NCI-H748 (cell line): ENCODE data around the gene C1QTNF5.

Experiments used
- DNase-seq: peaks from one replicate; lab custom pipeline; 2025; ENCODE audit not compliant: unreplicated experiment; lab: John Stamatoyannopoulos, UW

C1QTNF5 gene

GRCh38 chr11:119338318-119338890 lies 2.3 kb downstream of the C1QTNF5 start:
- DNase-seq, result peak; percentile 60

DNA sequence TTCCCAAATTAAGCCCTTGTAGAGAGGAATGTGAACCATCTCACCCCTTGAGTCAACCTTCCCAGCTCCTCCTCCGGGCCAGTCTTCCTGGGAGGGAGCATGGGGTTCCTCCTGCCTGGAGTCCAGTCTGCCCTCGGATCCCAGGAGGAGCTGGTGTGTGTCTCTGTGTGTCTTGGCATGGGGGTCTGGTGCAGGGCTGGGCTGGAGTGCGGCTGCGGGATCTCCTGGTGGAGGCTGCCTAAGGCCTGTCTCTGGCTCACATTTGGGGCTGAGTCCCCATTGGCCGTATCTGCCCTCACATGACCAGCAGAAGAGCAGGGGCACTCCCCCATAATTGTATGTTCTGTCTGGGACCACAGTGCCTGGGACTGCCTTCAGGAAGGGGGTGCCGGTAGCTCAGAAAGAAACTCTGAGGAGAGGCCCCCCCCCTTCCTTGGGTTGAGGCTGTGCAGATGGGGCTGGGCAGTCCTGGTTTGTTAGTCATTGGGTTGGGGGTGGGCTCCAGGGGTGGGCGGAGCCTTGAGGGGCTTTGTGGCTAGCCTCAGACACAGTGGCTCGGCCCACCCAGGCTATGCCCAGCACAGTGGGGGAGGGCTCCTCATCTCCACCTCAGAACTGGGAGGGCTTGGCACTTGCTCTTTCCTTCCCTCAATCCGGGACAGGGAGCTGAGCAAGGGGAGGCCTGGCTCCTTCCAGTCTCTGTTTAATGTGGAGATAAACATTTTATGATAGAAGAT lies 2.9 kb downstream of the C1QTNF5 start:
- no peak for DNase-seq

- no peak for DNase-seq
Measured at GRCh38 chr11:119336744-119337469, 3.8 kb downstream of the C1QTNF5 start.

GRCh38 chr11:119335655-119336543 lies 4.8 kb downstream of the C1QTNF5 start:
- DNase-seq, result no peak

DNA sequence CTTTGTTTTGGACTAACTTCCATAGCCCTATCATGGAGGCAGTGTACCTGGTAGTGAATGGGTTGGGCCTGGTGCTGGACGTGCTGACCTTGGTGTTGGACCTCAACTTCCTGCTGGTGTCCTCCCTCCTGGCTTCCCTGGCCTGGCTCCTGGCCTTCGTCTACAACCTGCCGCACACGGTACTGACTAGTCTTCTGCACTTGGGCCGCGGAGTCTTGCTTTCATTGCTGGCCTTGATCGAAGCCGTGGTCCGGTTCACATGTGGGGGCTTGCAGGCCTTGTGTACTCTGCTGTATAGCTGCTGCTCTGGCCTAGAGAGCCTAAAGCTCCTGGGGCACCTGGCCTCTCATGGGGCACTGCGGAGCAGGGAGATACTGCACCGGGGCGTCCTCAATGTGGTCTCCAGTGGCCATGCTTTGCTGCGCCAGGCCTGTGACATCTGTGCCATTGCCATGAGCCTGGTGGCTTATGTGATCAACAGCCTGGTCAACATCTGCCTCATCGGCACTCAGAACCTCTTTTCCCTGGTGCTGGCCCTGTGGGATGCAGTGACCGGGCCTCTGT lies 5.5 kb downstream of the C1QTNF5 start:
- no peak for DNase-seq

DNA sequence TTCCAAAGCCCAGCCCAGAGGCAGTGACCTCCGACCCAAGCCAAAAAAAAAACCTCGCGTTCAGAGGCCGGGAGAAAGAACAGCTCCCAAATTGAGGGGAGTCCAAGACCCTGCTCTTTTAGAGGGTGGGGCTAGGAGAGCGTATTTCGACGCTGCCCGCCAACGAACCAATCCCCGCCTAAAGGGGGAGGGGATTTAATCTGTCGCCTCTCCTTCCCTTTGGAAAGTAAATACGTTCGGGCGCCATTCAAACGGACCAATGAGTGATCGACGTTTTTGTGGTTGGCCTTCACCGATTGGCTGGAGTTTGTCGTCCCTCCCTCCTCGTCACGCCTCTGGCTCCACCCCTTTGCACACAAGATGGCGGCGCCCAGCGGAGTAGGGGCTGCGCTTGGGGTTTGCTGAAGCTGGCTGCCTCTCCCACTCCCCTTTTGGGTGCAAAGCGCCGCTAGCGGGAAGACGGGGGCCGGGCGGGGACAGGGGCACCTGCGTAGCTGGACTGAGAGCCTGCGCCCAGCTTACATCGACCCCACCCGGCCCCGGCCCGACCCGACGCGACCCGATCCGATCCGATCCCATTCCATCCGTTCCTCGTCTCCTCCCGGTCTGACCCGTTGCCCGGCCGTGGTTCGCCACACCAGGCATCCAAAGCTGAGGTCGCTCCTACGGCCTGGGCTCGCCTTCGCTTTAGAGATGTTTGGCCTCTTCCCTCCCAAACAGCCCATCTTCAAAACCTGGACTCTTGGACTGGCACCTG lies 6.3 kb downstream of the C1QTNF5 start, which contains the start of gene RNF26:
Gene RNF26, plus strand, starts transcription at position 354 of the 757 bp plus-strand sequence. CDS start 596 bp downstream, outside the sequence.
- peak; percentile 97 for DNase-seq

DNA sequence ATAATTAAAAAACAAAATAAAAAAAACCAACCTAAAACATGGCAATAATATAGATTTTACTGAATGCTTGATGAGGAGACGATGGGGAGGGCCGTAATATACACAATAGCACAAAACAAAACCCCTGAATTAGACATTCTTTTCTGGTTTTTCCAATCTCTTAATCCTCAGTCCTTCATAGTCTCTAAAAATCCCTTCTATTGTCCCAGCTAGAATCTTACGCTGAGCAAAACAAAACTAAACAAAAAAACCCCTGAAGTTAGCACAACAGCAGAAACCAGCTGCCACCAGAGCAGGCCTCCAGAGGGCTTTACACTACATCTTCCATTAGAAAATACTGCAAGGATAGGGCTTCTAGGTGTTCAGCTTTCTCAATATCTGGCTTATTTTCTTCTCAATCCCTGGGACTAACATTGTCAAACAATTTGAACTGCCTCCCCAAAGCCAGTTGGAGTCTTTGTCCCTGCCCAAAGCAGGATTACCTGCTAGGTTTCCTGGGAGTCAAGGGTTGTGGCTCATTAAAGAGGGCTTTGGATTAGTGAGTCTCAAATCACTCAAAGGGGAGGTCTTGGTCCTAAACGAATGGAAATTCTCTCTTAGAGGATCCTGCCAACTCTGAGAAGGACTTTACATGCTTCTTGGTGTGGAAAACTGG lies 8.4 kb downstream of the C1QTNF5 start:
- no peak for DNase-seq

DNA sequence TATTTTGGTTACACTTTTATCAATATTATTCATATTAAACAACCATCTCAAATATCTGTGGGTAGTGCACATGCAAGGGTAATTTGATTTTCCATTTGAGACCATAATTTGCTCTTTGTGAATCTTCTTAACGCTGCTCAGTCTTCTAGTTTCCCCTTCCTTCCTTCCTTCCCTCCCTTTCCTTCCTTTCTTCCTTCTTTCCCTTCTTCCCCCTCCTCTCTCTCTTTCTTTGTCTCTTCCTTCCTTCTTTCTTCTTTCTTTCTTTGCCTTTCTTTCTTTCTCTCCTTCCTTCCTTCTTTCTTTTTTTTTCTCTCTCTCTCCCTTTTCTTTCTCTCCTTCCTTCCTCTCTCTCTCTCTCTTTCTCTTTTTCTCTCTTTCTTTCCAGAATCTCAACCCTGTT lies 10.4 kb downstream of the C1QTNF5 start:
- no peak for DNase-seq

GRCh38 chr11:119329320-119329719 lies 11.4 kb downstream of the C1QTNF5 start:
- no peak for DNase-seq

- no peak for DNase-seq
Measured at GRCh38 chr11:119324189-119324588, 16.5 kb downstream of the C1QTNF5 start.

- DNase-seq, result peak; percentile 62
Measured at GRCh38 chr11:119323532-119324033, 17.1 kb downstream of the C1QTNF5 start.

GRCh38 chr11:119322921-119323531 lies 17.7 kb downstream of the C1QTNF5 start:
- no peak for DNase-seq

GRCh38 chr11:119322360-119322739 lies 18.3 kb downstream of the C1QTNF5 start:
- DNase-seq, result no peak

GRCh38 chr11:119320776-119321524 lies 19.7 kb downstream of the C1QTNF5 start:
- DNase-seq, result no peak

DNA sequence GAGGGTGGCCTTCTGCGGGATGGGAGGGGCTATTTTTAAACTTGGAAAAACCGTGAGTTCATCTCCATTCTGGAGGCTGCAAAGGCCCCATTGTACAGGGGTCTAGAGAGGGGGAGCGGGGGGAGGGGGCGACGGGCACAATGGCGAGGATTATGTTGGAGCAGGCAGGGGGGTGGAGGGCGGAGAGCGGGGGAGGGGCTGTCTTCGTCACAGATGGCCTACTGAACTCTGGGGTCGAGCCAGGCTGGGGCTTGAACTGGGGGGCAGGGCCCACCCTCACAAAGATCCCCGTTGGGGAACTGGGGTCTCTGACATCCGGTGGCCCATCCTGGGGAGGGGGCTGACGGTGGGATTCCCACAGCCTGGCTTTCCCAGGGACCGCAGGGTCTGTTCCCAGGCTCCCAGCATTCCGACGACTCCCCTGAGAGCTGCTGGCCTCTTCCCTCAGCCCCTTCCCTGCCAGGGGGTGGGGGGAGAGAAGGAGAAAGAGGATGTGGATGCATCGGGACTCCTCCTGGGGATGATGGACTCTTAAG lies 20.4 kb downstream of the C1QTNF5 start:
- DNase-seq, result no peak

- no peak for DNase-seq
Measured at GRCh38 chr11:119319700-119320239, 20.9 kb downstream of the C1QTNF5 start.

DNA sequence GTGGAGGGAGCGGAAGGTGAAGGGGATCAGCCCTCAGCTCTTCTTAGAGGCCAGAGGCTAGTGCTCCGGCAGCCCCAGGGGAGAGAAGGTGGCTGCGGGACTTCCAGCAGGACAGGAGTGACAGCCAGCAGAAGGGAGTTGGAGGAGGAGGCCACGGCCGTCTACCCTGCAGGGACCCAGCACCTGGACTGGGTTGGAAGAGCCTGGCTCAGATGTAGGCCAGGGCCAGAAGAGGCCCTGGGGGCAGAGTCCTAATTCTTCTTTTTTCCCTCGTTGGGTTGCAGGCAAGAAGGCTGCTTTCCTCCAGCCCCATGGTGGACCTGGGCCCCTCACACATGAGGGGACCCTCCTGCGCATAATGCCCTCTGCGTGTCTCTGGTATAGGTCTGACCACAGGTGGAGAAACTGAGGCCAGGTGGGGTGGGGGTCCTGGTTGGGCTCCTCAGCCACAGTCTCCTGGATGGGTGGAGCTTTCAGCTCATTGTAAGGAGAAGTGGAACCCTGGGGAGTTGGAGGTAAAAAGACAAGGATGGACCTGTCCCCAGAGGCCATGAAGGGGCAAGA lies 21.5 kb downstream of the C1QTNF5 start:
- DNase-seq, result no peak
